ENCODE measurements around the gene MZT2A. TPM values are rescaled to one million over a fixed set of nuclear protein-coding genes. Genes with fewer than 3 reads are reported as not detected.
"Not testable (repeated sequence)": the region's sequence is repeated elsewhere in the genome, so short reads cannot be mapped to it uniquely, and the experiment has no call there.

Gene MZT2A
- polyA plus RNA-seq, 1 donor from 2014 or later, result 146 TPM

DNA sequence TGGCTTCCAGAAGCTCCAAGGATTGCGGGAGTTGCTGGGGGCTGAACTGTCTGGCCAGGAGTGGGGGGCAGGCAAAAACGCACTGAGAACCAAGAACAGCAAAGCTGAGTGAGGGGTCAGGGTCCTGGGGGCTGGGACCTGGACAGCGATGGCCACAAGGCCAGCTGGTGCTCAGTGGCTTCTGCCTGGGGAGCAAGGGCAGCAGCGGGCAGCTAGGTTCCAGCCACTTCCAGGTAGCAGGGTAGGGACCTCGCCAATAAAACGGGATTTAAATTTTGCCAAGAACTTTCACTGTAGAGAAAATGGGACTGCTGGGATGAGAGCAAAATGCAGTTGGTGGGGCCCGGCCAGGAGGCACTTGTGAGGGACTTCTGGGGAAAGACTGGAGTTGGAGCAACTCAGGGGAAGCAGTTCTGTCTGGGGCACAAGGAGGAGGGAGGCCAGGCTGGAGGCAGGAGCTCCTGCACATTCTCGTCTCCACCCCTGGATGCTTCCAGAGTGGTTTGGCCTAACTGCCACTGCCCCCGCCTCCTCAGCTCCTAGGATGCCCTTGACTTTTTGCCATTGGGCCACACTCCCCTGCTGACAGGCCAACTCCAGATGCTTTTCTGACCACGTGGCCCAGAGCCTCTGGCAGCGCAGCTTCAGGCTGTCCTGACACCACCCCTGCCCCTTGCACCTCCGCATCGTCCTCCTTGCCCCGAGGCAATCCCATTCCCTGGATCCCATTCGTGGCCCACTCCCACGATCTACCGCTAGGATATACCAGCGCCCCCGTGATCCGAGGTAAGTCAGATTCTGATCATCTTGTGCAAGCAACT lies 30.0 kb upstream of the MZT2A start:
- no peak overlapping the region for H3K4me2 ChIP-seq (ENCODE audit: low read length)
- H3K27ac ChIP-seq (ENCODE audit: low read length), result no peak overlapping the region
- H3K9me3 ChIP-seq (ENCODE audit: low read length), result no peaks in the 10 kb centered on the region
- no peaks in the 10 kb centered on the region for H3K9me2 ChIP-seq (ENCODE audit: insufficient read depth, low read length)
- H3F3A ChIP-seq (ENCODE audit: insufficient read depth, low read length, poor library complexity, severe bottlenecking), result no peaks in the 10 kb centered on the region
- TF ChIP-seq MXI1 (conservative IDR thresholded peaks at IDR 0.05; ENCODE audit: poor library complexity, severe bottlenecking) (no peak), EP300 (conservative IDR thresholded peaks at IDR 0.05; ENCODE audit: poor library complexity, severe bottlenecking) (no peak), RAD21 (conservative IDR thresholded peaks at IDR 0.05) (no peak), SMC3 (conservative IDR thresholded peaks at IDR 0.05; ENCODE audit: poor library complexity) (no peak), EZH2 (IDR thresholded peaks at IDR 0.05; ENCODE audit: borderline replicate concordance, insufficient read depth, low read length, poor library complexity, severe bottlenecking) (no peak)
- TF ChIP-seq, protein P1, sequence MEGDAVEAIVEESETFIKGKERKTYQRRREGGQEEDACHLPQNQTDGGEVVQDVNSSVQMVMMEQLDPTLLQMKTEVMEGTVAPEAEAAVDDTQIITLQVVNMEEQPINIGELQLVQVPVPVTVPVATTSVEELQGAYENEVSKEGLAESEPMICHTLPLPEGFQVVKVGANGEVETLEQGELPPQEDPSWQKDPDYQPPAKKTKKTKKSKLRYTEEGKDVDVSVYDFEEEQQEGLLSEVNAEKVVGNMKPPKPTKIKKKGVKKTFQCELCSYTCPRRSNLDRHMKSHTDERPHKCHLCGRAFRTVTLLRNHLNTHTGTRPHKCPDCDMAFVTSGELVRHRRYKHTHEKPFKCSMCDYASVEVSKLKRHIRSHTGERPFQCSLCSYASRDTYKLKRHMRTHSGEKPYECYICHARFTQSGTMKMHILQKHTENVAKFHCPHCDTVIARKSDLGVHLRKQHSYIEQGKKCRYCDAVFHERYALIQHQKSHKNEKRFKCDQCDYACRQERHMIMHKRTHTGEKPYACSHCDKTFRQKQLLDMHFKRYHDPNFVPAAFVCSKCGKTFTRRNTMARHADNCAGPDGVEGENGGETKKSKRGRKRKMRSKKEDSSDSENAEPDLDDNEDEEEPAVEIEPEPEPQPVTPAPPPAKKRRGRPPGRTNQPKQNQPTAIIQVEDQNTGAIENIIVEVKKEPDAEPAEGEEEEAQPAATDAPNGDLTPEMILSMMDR (IDR thresholded peaks at IDR 0.05; ENCODE audit: poor library complexity, severe bottlenecking), result no peak
- no peak overlapping the region for H3K4me3 ChIP-seq (ENCODE audit: low read length)
- H3K36me3 ChIP-seq (ENCODE audit: insufficient read depth, low read length), result no peaks in the 10 kb centered on the region
- no peaks in the 10 kb centered on the region for H3K79me2 ChIP-seq (replicated peaks; ENCODE audit: insufficient read depth, low read length)
- no peaks in the 10 kb centered on the region for H4K20me1 ChIP-seq (ENCODE audit: insufficient read depth)
- H3K27me3 ChIP-seq (ENCODE audit: insufficient read depth, low read depth, low read length), result no peaks in the 10 kb centered on the region
- H2AFZ ChIP-seq (ENCODE audit: low read depth, low read length), result no peak overlapping the region
- no peak overlapping the region for H3K9ac ChIP-seq (ENCODE audit: low read length)

DNA sequence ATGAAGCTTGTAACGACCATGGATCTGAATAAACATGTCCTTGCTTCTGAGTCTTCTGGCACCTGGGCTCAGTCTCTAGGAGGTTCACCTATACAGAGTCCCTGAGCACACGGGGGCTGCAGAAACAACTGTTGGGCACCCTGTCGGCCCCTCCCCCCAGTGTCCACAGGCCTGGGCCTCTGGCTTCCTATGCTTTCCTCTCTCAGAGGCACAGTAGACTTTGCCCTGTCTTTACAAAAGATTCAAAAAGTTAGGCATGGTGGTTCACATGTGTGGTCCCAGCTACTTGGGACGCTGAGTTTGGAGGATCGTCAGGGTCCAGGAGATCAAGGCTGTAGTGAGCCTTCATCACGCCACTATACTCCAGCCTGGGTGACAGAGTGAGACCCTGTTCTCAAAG lies 29.3 kb upstream of the MZT2A start:
- not testable (repeated sequence) for H4K20me1 ChIP-seq (ENCODE audit: insufficient read depth); H3K9me2 ChIP-seq (ENCODE audit: insufficient read depth, low read length); H3K27ac ChIP-seq (ENCODE audit: low read length); H3K27me3 ChIP-seq (ENCODE audit: insufficient read depth, low read depth, low read length); H3K4me2 ChIP-seq (ENCODE audit: low read length); H2AFZ ChIP-seq (ENCODE audit: low read depth, low read length); H3K79me2 ChIP-seq (replicated peaks; ENCODE audit: insufficient read depth, low read length); H3K4me3 ChIP-seq (ENCODE audit: low read length); H3F3A ChIP-seq (ENCODE audit: insufficient read depth, low read length, poor library complexity, severe bottlenecking); H3K9ac ChIP-seq (ENCODE audit: low read length); H3K36me3 ChIP-seq (ENCODE audit: insufficient read depth, low read length); H3K9me3 ChIP-seq (ENCODE audit: low read length)

DNA sequence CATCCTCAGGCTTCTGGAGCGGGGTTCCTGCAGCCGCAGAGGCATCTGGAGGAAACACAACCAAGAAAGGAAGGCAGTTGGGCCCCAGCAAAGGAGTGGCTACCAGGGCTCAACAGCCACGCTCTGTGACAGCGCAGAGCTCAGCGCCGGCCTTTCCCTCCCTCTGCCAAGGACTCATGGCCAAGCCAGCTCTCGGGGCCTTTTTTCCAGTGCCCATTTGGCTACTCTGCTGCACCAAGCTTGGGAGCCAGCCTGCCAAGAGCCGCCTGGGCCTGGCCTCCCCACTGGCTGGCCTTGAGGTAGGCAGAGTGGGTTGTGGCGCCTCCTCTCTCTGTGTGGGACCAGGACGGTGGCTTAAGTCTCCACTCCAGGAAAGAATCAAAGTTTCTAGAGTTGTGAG lies 28.3 kb upstream of the MZT2A start:
- no peak overlapping the region for H2AFZ ChIP-seq (ENCODE audit: low read depth, low read length)
- no peak overlapping the region for H3K4me3 ChIP-seq (ENCODE audit: low read length)
- no peaks in the 10 kb centered on the region for H3F3A ChIP-seq (ENCODE audit: insufficient read depth, low read length, poor library complexity, severe bottlenecking)
- no peaks in the 10 kb centered on the region for H3K9me2 ChIP-seq (ENCODE audit: insufficient read depth, low read length)
- no peaks in the 10 kb centered on the region for H3K9me3 ChIP-seq (ENCODE audit: low read length)
- no peak overlapping the region for H3K9ac ChIP-seq (ENCODE audit: low read length)
- H3K79me2 ChIP-seq (replicated peaks; ENCODE audit: insufficient read depth, low read length), result no peaks in the 10 kb centered on the region
- H3K27me3 ChIP-seq (ENCODE audit: insufficient read depth, low read depth, low read length), result no peaks in the 10 kb centered on the region
- TF ChIP-seq POLR2AphosphoS5 (IDR thresholded peaks at IDR 0.05), result no peak
- no peak for TF ChIP-seq EZH2 (IDR thresholded peaks at IDR 0.05; ENCODE audit: borderline replicate concordance, insufficient read depth, low read length, poor library complexity, severe bottlenecking)
- TF ChIP-seq SMC3 (conservative IDR thresholded peaks at IDR 0.05; ENCODE audit: poor library complexity), result no peak
- no peak for TF ChIP-seq EP300 (conservative IDR thresholded peaks at IDR 0.05; ENCODE audit: poor library complexity, severe bottlenecking)
- TF ChIP-seq, protein P2, sequence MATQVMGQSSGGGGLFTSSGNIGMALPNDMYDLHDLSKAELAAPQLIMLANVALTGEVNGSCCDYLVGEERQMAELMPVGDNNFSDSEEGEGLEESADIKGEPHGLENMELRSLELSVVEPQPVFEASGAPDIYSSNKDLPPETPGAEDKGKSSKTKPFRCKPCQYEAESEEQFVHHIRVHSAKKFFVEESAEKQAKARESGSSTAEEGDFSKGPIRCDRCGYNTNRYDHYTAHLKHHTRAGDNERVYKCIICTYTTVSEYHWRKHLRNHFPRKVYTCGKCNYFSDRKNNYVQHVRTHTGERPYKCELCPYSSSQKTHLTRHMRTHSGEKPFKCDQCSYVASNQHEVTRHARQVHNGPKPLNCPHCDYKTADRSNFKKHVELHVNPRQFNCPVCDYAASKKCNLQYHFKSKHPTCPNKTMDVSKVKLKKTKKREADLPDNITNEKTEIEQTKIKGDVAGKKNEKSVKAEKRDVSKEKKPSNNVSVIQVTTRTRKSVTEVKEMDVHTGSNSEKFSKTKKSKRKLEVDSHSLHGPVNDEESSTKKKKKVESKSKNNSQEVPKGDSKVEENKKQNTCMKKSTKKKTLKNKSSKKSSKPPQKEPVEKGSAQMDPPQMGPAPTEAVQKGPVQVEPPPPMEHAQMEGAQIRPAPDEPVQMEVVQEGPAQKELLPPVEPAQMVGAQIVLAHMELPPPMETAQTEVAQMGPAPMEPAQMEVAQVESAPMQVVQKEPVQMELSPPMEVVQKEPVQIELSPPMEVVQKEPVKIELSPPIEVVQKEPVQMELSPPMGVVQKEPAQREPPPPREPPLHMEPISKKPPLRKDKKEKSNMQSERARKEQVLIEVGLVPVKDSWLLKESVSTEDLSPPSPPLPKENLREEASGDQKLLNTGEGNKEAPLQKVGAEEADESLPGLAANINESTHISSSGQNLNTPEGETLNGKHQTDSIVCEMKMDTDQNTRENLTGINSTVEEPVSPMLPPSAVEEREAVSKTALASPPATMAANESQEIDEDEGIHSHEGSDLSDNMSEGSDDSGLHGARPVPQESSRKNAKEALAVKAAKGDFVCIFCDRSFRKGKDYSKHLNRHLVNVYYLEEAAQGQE (IDR thresholded peaks at IDR 0.05; ENCODE audit: borderline replicate concordance), result no peak
- no peak for TF ChIP-seq RAD21 (conservative IDR thresholded peaks at IDR 0.05)
- TF ChIP-seq, protein P1 (IDR thresholded peaks at IDR 0.05; ENCODE audit: poor library complexity, severe bottlenecking), result no peak
- no peak for TF ChIP-seq TAF1 (IDR thresholded peaks at IDR 0.05; ENCODE audit: low read depth)
- no peak for TF ChIP-seq MXI1 (conservative IDR thresholded peaks at IDR 0.05; ENCODE audit: poor library complexity, severe bottlenecking)
- H4K20me1 ChIP-seq (ENCODE audit: insufficient read depth), result no peaks in the 10 kb centered on the region
- no peaks in the 10 kb centered on the region for H3K36me3 ChIP-seq (ENCODE audit: insufficient read depth, low read length)
- H3K4me2 ChIP-seq (ENCODE audit: low read length), result no peak overlapping the region
- H3K27ac ChIP-seq (ENCODE audit: low read length), result no peak overlapping the region

DNA sequence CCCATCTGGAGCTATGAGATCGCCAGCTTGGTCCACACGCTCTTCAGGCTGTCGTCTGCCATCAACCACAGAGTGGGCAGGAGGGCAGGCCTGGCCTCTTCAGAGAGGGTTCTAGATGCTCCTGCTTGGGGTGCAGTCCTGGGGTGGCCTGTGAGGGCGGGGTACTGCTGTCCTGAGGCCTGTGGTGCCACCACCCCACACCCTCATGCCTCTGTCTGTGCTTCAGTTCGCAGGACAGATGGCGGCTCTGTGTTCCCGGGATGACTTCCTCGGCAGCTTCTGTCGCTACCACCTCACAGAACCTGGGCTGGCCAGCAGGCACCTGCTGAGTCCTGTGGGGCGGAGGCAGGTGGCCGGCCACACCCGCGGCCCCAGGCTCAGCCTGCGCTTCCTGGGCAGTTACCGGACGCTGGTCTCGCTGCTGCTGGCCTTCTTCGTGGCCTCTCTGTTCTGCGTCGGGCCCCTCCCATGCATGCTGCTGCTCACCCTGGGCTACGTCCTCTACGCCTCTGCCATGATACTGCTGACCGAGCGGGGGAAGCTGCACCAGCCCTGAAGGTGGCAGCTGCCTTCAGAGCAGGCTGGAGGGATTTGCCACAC lies 27.8 kb upstream of the MZT2A start:
- H2AFZ ChIP-seq (ENCODE audit: low read depth, low read length); H3K36me3 ChIP-seq (ENCODE audit: insufficient read depth, low read length); H3K27ac ChIP-seq (ENCODE audit: low read length); H3K9me2 ChIP-seq (ENCODE audit: insufficient read depth, low read length); H3K27me3 ChIP-seq (ENCODE audit: insufficient read depth, low read depth, low read length); H3K4me2 ChIP-seq (ENCODE audit: low read length); H3F3A ChIP-seq (ENCODE audit: insufficient read depth, low read length, poor library complexity, severe bottlenecking); H3K4me3 ChIP-seq (ENCODE audit: low read length); H3K9ac ChIP-seq (ENCODE audit: low read length); H4K20me1 ChIP-seq (ENCODE audit: insufficient read depth); H3K9me3 ChIP-seq (ENCODE audit: low read length); H3K79me2 ChIP-seq (replicated peaks; ENCODE audit: insufficient read depth, low read length): not testable (repeated sequence)
